GM10248 (cell line): Measurements from ENCODE around the gene GLRX.

ENCODE experiments used
- CTCF ChIA-PET: fragments of 300-600 bp; sonication (Branson Sonifier 250); formaldehyde crosslinking; extraction: SDS; loops from one replicate; lab custom pipeline; 2021; ENCODE audit warnings: antibody characterized with exemption; lab: Yijun Ruan, JAX
- POLR2A ChIA-PET: fragments of 350-650 bp; sonication (Branson Sonifier 250); formaldehyde crosslinking; extraction: SDS; loops from one replicate; lab custom pipeline; 2020; ENCODE audit warnings: antibody characterized with exemption; lab: Yijun Ruan, JAX
- DNase-seq: peaks from one replicate; pipeline ENCODE4 v3.0.0; 2012; ENCODE audit errors: extremely low spot score
- TF ChIP-seq, protein P1 (sequence below): IDR thresholded peaks from 2 replicates; pipeline ENCODE4 v1.5.1; 2012; ENCODE audit warnings: mild to moderate bottlenecking, low read depth; ENCODE audit errors: extremely low read depth, missing control alignments, control extremely low read depth

The GLRX gene

GRCh38 chr5:95836544-95836943, 14.0 kb upstream of the GLRX start:
- CTCF ChIA-PET, result interaction anchor here (0.7 to 25.0 kb wide), 12 partner anchors 10 to 499 kb away, joined by 3 to 561 read pairs (median 4); no protein-coding TSS in a partner anchor
- POLR2A ChIA-PET, result no interaction called here

GRCh38 chr5:95835682-95836385, 13.3 kb upstream of the GLRX start:
- no peak for DNase-seq
- ChIA-PET CTCF (interaction anchor here (0.7 to 25.0 kb wide), 12 partner anchors 11 to 192 kb away, joined by 3 to 561 read pairs (median 6); partner anchors contain the start of gene GLRX), POLR2A (no interaction called here)
- TF ChIP-seq, protein P1, sequence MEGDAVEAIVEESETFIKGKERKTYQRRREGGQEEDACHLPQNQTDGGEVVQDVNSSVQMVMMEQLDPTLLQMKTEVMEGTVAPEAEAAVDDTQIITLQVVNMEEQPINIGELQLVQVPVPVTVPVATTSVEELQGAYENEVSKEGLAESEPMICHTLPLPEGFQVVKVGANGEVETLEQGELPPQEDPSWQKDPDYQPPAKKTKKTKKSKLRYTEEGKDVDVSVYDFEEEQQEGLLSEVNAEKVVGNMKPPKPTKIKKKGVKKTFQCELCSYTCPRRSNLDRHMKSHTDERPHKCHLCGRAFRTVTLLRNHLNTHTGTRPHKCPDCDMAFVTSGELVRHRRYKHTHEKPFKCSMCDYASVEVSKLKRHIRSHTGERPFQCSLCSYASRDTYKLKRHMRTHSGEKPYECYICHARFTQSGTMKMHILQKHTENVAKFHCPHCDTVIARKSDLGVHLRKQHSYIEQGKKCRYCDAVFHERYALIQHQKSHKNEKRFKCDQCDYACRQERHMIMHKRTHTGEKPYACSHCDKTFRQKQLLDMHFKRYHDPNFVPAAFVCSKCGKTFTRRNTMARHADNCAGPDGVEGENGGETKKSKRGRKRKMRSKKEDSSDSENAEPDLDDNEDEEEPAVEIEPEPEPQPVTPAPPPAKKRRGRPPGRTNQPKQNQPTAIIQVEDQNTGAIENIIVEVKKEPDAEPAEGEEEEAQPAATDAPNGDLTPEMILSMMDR, result no peak

More at GRCh38 chr5:95836544-95836943, 14.0 kb upstream of the GLRX start:
- no peak for DNase-seq
- TF ChIP-seq, protein P1, result no peak

DNA sequence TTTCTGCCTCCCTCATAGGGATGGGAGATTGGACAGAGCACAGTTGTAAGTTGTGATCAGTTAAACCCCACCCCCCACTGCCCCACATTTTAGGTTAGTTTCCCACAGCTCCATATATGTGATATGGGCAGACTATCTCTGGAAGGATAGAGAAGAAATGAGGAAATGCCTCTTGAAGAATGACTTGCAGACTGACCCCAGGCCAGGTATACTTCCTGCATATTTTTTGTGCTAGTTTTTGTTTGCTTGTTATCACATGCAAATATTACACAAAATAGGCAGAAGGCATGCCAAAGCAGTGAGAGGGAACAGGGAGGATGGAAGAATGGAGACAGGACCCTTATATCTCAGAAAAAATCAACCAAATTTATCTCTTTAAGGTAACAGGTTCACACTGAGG, 10.1 kb upstream of the GLRX start:
- DNase-seq, result no peak
- CTCF ChIA-PET, result interaction anchor here (0.9 to 2.5 kb wide), 8 partner anchors 9 to 186 kb away, joined by 3 to 9 read pairs (median 4); partner anchors contain the start of genes GLRX and RFESD
- POLR2A ChIA-PET, result no interaction called here
- TF ChIP-seq, protein P1, result no peak

- no peak for DNase-seq
- ChIA-PET POLR2A (no interaction called here), CTCF (interaction anchor here (2.0 kb wide), 1 partner anchor 49 kb away, joined by 12 read pairs; no protein-coding TSS in a partner anchor)
- TF ChIP-seq, protein P1, result no peak
Observed at GRCh38 chr5:95830226-95830625, 7.7 kb upstream of the GLRX start.

DNA sequence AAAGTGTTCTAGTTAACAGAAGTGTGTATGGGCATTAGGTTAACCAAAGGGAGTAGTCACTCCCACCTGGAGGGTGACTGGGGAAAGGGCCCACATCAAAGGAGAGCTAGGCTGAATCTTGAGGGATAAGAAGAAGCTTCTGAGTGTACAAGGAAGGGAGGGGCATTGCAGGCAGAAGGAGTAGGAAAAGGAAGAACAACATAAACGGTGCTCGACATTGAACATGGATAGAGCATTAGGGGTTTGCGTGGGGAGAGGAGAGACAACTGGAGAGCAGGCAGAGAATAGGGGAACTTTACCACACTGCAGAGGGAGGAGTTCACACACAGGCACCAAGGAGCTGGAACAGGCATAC, 5.3 kb upstream of the GLRX start:
- CTCF ChIA-PET, result interaction anchor here (0.9 to 1.4 kb wide), 4 partner anchors 8 to 47 kb away, joined by 3 to 6 read pairs (median 4); no protein-coding TSS in a partner anchor
- DNase-seq, result no peak
- POLR2A ChIA-PET, result no interaction called here
- TF ChIP-seq, protein P1, result no peak

DNA sequence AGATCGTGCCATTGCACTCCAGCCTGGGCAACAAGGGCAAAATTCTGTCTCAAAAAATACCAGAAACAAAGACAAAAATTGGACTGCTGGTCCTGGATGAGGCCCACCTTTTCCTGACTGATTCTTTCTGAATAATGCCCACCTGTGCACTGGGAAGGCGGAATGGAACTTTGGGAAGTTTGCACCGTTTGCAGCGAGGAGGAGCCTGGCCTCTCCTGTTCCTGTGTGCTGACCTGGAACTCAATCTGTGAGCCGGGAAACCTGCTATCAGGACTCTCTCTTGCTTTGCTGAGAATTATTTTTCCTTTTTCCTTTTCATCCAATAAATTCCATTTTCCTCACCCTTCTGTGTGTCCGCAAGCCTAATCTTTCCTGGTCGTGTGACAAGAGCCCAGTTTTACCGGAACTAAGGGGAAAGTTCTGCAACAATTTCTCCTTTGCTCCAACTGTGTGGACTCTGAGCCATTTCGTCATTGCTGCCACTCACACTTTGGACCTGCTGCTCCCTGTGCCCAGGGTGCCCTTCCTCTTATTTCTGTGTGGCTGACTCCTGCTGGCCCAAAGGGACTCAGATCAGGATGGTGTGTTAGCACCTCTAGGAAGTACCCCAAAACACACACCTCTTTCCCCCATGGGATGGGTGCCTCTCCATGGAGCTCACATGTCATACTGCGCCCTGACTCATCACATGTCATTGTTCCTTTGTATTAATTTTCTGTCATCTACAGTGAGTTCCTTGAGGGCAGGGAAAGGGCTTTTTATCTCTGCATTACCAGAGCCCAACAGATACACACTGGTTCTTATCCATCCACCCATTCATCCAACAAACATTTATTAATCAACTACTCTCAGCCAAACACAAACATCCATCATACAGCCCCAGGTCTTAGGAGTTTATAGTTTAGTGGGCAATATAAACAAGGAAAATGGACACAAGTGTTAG, 4.7 kb upstream of the GLRX start:
- TF ChIP-seq, protein P1, result no peak
- ChIA-PET POLR2A (no interaction called here), CTCF (interaction anchor here (1.1 to 1.4 kb wide), 4 partner anchors 8 to 46 kb away, joined by 3 to 6 read pairs (median 4); no protein-coding TSS in a partner anchor)
- DNase-seq, result no peak
